Measurements from ENCODE around the gene CLPSL2.

CLPSL2 gene

GRCh38 chr6:35747877-35748276 is 28.5 kb upstream of the CLPSL2 start:
- no peak for DNase-seq

GRCh38 chr6:35750557-35750956 is 25.8 kb upstream of the CLPSL2 start:
- no peak for DNase-seq

- peak; percentile 61 for DNase-seq
Measured at GRCh38 chr6:35751594-35751993, 24.8 kb upstream of the CLPSL2 start.

GRCh38 chr6:35752330-35752729 is 24.1 kb upstream of the CLPSL2 start:
- no peak for DNase-seq

GRCh38 chr6:35754452-35755277 is 21.7 kb upstream of the CLPSL2 start:
- no peak for DNase-seq

- DNase-seq: no peak
Measured at GRCh38 chr6:35755278-35755924, 21.0 kb upstream of the CLPSL2 start.

- DNase-seq: no peak
Measured at GRCh38 chr6:35757456-35758123, 18.8 kb upstream of the CLPSL2 start.

GRCh38 chr6:35759426-35759825 is 17.0 kb upstream of the CLPSL2 start:
- no peak for DNase-seq

GRCh38 chr6:35765739-35766138 is 10.7 kb upstream of the CLPSL2 start:
- no peak for DNase-seq

GRCh38 chr6:35769211-35769610 is 7.2 kb upstream of the CLPSL2 start:
- no peak for DNase-seq

- no peak for DNase-seq
Measured at GRCh38 chr6:35771343-35771627, 5.1 kb upstream of the CLPSL2 start.

GRCh38 chr6:35774116-35774794 is 2.1 kb upstream of the CLPSL2 start:
- no peak for DNase-seq

- DNase-seq: no peak
Measured at GRCh38 chr6:35775031-35775430, 1.4 kb upstream of the CLPSL2 start.

- DNase-seq: no peak
Measured at GRCh38 chr6:35777356-35778102, 1.1 kb downstream of the CLPSL2 start.

GRCh38 chr6:35778437-35778836 is 2.0 kb downstream of the CLPSL2 start:
- DNase-seq: no peak

GRCh38 chr6:35780719-35781118 is 4.3 kb downstream of the CLPSL2 start, which contains the start of gene CLPSL1:
Gene CLPSL1, plus strand, starts transcription at chr6:35781019. Its CDS starts 92 bp downstream, at chr6:35781111.
- DNase-seq: no peak

- DNase-seq: no peak
Measured at GRCh38 chr6:35781290-35781689, 4.9 kb downstream of the CLPSL2 start.

GRCh38 chr6:35782424-35782823 is 6.0 kb downstream of the CLPSL2 start:
- no peak for DNase-seq

- DNase-seq: no peak
Measured at GRCh38 chr6:35784200-35784599, 7.8 kb downstream of the CLPSL2 start.

- DNase-seq: no peak
Measured at GRCh38 chr6:35786272-35786671, 9.9 kb downstream of the CLPSL2 start.

- no peak for DNase-seq
Measured at GRCh38 chr6:35786810-35787209, 10.4 kb downstream of the CLPSL2 start.
